ENCODE data around the gene C4orf51.

The C4orf51 gene

GRCh38 chr4:145716200-145716599 lies 36.3 kb downstream of the C4orf51 start:
- DNase-seq, result peak; percentile 51

GRCh38 chr4:145716661-145717200 lies 36.8 kb downstream of the C4orf51 start:
- DNase-seq, result no peak

GRCh38 chr4:145719752-145720624 lies 40.0 kb downstream of the C4orf51 start:
- DNase-seq, result no peak

GRCh38 chr4:145720656-145721055 lies 40.7 kb downstream of the C4orf51 start:
- no peak for DNase-seq

GRCh38 chr4:145722561-145722960 lies 42.6 kb downstream of the C4orf51 start:
- DNase-seq, result no peak

GRCh38 chr4:145723336-145723735 lies 43.4 kb downstream of the C4orf51 start:
- no peak for DNase-seq

- DNase-seq, result no peak
Measured at GRCh38 chr4:145730026-145730425, 50.1 kb downstream of the C4orf51 start.

GRCh38 chr4:145731028-145731427 lies 51.1 kb downstream of the C4orf51 start:
- DNase-seq, result peak; percentile 64

GRCh38 chr4:145732001-145732815 lies 52.3 kb downstream of the C4orf51 start:
- DNase-seq, result no peak

GRCh38 chr4:145732895-145733880 lies 53.2 kb downstream of the C4orf51 start:
- DNase-seq, result peak; percentile 98

GRCh38 chr4:145734031-145734430 lies 54.1 kb downstream of the C4orf51 start:
- DNase-seq, result no peak

GRCh38 chr4:145734576-145735346 lies 54.8 kb downstream of the C4orf51 start:
- peak; percentile 64 for DNase-seq

GRCh38 chr4:145735347-145735675 lies 55.4 kb downstream of the C4orf51 start:
- no peak for DNase-seq

- DNase-seq, result no peak
Measured at GRCh38 chr4:145735827-145736226, 55.9 kb downstream of the C4orf51 start.

- peak; percentile 61 for DNase-seq
Measured at GRCh38 chr4:145736241-145736831, 56.4 kb downstream of the C4orf51 start.

GRCh38 chr4:145739845-145740244 lies 59.9 kb downstream of the C4orf51 start:
- no peak for DNase-seq

- DNase-seq, result no peak
Measured at GRCh38 chr4:145740806-145741205, 60.9 kb downstream of the C4orf51 start.

GRCh38 chr4:145743641-145744040 lies 63.7 kb downstream of the C4orf51 start:
- no peak for DNase-seq

- DNase-seq, result no peak
Measured at GRCh38 chr4:145755802-145756201, 75.9 kb downstream of the C4orf51 start.

- no peak for DNase-seq
Measured at GRCh38 chr4:145756244-145756643, 76.3 kb downstream of the C4orf51 start.

GRCh38 chr4:145757188-145757587 lies 77.2 kb downstream of the C4orf51 start:
- no peak for DNase-seq

Data from right forelimb (tissue), 1 donor.